Endothelial cell of umbilical vein (primary cell): ENCODE measurements around the gene PCBD1. TPM values are rescaled to one million over a fixed set of nuclear protein-coding genes. Genes with fewer than 3 reads are reported as not detected.
A peak's percentile ranks its signal among the peaks of the same experiment; 100 is the strongest.

Experiments
- BruUV-seq: library from RNA; stranded (reverse); fragments of 400-500 nt; replicated peaks from 2 replicates; lab custom pipeline; 2021; lab: Mats Ljungman, UMichigan
- CTCF ChIA-PET: fragments of 300-600, 350-600 bp; sonication (Branson Sonifier 250); formaldehyde crosslinking; loops from one replicate; lab custom pipeline; 2021; ENCODE audit warnings: antibody characterized with exemption, inconsistent platforms; lab: Charles Lee
- POLR2A ChIA-PET: fragments of 300-600, 350-600 bp; sonication (Branson Sonifier 250); formaldehyde crosslinking; loops from one replicate; lab custom pipeline; 2021; ENCODE audit warnings: antibody characterized with exemption, inconsistent platforms; lab: Charles Lee
- DNase-seq: peaks from one replicate; pipeline ENCODE4 v3.0.0-alpha.2; 2011; ENCODE audit warnings: low read depth, low spot score
- FAIRE-seq: peaks from 2 replicates; lab custom pipeline; 2011; peaks lifted over from hg19 to GRCh38; lab: Jason Lieb, UNC
- H2AFZ ChIP-seq: 2 replicates; pipeline ENCODE4 v1.6.0; 2012; ENCODE audit warnings: low read depth, low read length, control low read depth, inconsistent platforms
- H3K27ac ChIP-seq: 2 replicates; pipeline ENCODE4 v1.5.1; 2011; ENCODE audit warnings: low read depth, mild to moderate bottlenecking, control low read depth, low read length, moderate library complexity; ENCODE audit not compliant: insufficient read depth
- H3K27me3 ChIP-seq, 2 experiments: 2 replicates each; pipeline versions ENCODE4 v1.6.0 to v1.6.1; 2011; ENCODE audit warnings: low read length in 2 of 2, mixed read lengths in 1 of 2; ENCODE audit not compliant: control insufficient read depth in 2 of 2, insufficient read depth in 2 of 2
- H3K36me3 ChIP-seq, 2 experiments: 2 replicates in 1 of 2; 3 replicates in 1 of 2; pipeline ENCODE4 v1.5.1; 2011; ENCODE audit warnings: low read length in 2 of 2, mild to moderate bottlenecking in 1 of 2, moderate library complexity in 1 of 2; ENCODE audit not compliant: control insufficient read depth in 2 of 2, insufficient read depth in 2 of 2; ENCODE audit errors: extremely low read depth in 1 of 2
- H3K4me1 ChIP-seq: 3 replicates; pipeline ENCODE4 v1.5.1; 2011; ENCODE audit warnings: mild to moderate bottlenecking, low read length; ENCODE audit not compliant: control insufficient read depth, insufficient read depth; ENCODE audit errors: extremely low read depth
- H3K4me2 ChIP-seq: 2 replicates; pipeline ENCODE4 v1.6.1; 2011; ENCODE audit warnings: low read length, control low read depth, mixed read lengths; ENCODE audit not compliant: insufficient read depth
- H3K4me3 ChIP-seq, 3 experiments: fragments of 200-600 bp in 1 of 3; sonication (generic), shearing (Covaris generic) in 1 of 3; replicated peaks in 1 of 3; 2 replicates each; pipeline ENCODE4 v1.5.1; 2011 to 2016; ENCODE audit warnings: control low read depth in 3 of 3, low read length in 3 of 3, mild to moderate bottlenecking in 2 of 3, inconsistent platforms in 1 of 3, low read depth in 1 of 3, moderate library complexity in 1 of 3; ENCODE audit not compliant: insufficient read depth in 1 of 3
- H3K79me2 ChIP-seq: 2 replicates; pipeline ENCODE4 v1.6.0; 2012; ENCODE audit warnings: low read length, inconsistent platforms; ENCODE audit not compliant: control insufficient read depth, insufficient read depth
- H3K9ac ChIP-seq: replicated peaks from 2 replicates; pipeline ENCODE3; 2011; ENCODE audit warnings: low read length, control low read depth; ENCODE audit not compliant: insufficient read depth; ENCODE audit errors: extremely low read depth
- H3K9me1 ChIP-seq: replicated peaks from 3 replicates; pipeline ENCODE4 v1.6.0; 2011; ENCODE audit warnings: mild to moderate bottlenecking, low read length; ENCODE audit not compliant: control insufficient read depth, insufficient read depth; ENCODE audit errors: extremely low read depth
- H3K9me3 ChIP-seq: replicated peaks from 2 replicates; pipeline ENCODE4 v1.5.1; 2012; ENCODE audit warnings: low read length, inconsistent platforms; ENCODE audit not compliant: control insufficient read depth, insufficient read depth
- H4K20me1 ChIP-seq: replicated peaks from 2 replicates; pipeline ENCODE3; 2011; ENCODE audit warnings: mild to moderate bottlenecking, low read length; ENCODE audit not compliant: control insufficient read depth, insufficient read depth; ENCODE audit errors: extremely low read depth
- EZH2 ChIP-seq: IDR thresholded peaks from 2 replicates; pipeline ENCODE4 v1.6.1; 2012; ENCODE audit warnings: borderline replicate concordance, low read depth, mild to moderate bottlenecking, moderate library complexity, low read length, inconsistent platforms; ENCODE audit not compliant: severe bottlenecking
- FOS ChIP-seq: IDR thresholded peaks from 2 replicates; pipeline ENCODE4 v1.6.1; 2011; ENCODE audit warnings: mild to moderate bottlenecking, low read length, moderate library complexity, borderline replicate concordance; ENCODE audit not compliant: insufficient read depth
- GATA2 ChIP-seq: IDR thresholded peaks from 2 replicates; pipeline ENCODE4 v1.7.0; 2011; ENCODE audit warnings: low read depth, mild to moderate bottlenecking, moderate library complexity, mixed read lengths, low read length; ENCODE audit not compliant: insufficient read length, insufficient read depth
- JUN ChIP-seq: IDR thresholded peaks from 2 replicates; pipeline ENCODE4 v1.6.1; 2011; ENCODE audit warnings: borderline replicate concordance, low read depth; ENCODE audit not compliant: insufficient read length, insufficient read depth
- MAX ChIP-seq: IDR thresholded peaks from 2 replicates; pipeline ENCODE4 v1.6.1; 2011; ENCODE audit not compliant: insufficient read depth, insufficient read length
- MYC ChIP-seq: IDR thresholded peaks from one replicate; pipeline ENCODE4 v1.6.1; 2011; ENCODE audit warnings: mild to moderate bottlenecking, low read depth, low read length
- POLR2A ChIP-seq: IDR thresholded peaks from 2 replicates; pipeline ENCODE4 v1.6.1; 2012; ENCODE audit warnings: low read depth, mild to moderate bottlenecking, control low read depth, low read length
- POLR2AphosphoS5 ChIP-seq: IDR thresholded peaks from 2 replicates; pipeline ENCODE4 v1.6.1; 2012; ENCODE audit warnings: low read depth, mild to moderate bottlenecking, control low read depth, low read length, moderate library complexity; ENCODE audit not compliant: insufficient read depth
- dilution Hi-C: fragments of 300-500 bp; cut with MboI; formaldehyde crosslinking; loops from one replicate; pipeline ENCODE4 v1.15.0; 2019; ENCODE audit warnings: low sequenced_read_pairs; ENCODE audit not compliant: extremely low pct_ligation_motif_present
- intact Hi-C: fragments of 100-400 bp; cut with micrococcal nuclease; formaldehyde crosslinking; loops from one replicate; pipeline ENCODE4 v1.10.0; 2022
- polyA plus RNA-seq, 4 experiments: library from polyadenylated mRNA; depleted of rRNA in 3 of 4; stranded (reverse) in 3 of 4; unstranded in 1 of 4; fragments of >200 nt; gene quantifications; 2 replicates each; pipeline versions ENCODE4 v1.2.1 to v1.2.3, GENCODE V29; 2011 to 2012; ENCODE audit warnings: missing spikeins in 1 of 4
- total RNA-seq: library from RNA; stranded (reverse); gene quantifications from 2 replicates; pipeline ENCODE4 v1.2.3, GENCODE V29; 2021
- TF ChIP-seq, protein P1 (sequence below), 2 donors: IDR thresholded peaks; 1 replicate in 1 of 2; 2 replicates in 1 of 2; pipeline ENCODE4 v1.5.1; 2011; ENCODE audit warnings: low read length in 2 of 2, mild to moderate bottlenecking in 2 of 2, moderate library complexity in 2 of 2, control low read depth in 1 of 2, inconsistent platforms in 1 of 2, low read depth in 1 of 2; ENCODE audit not compliant: insufficient read depth in 1 of 2; ENCODE audit errors: extremely low read depth in 1 of 2

PCBD1 gene
- total and polyA plus RNA-seq, 2 donors (not counting 3 experiments of a cell fraction or from before 2014, with no cell fraction given): 95.7 to 113 TPM

- Histone ChIP-seq H4K20me1 (no peaks in the 10 kb centered on the region), H3K4me1 (peaks cover 23% of the 10 kb centered on the region), H3K27me3 (no peaks in the 10 kb centered on the region), H2AFZ (no peak overlapping the region), H3K4me2 (peak overlapping the region; percentile 49), H3K9me3 (no peaks in the 10 kb centered on the region), H3K4me3 (no peak overlapping the region), H3K27ac (no peak overlapping the region), H3K36me3 (no peaks in the 10 kb centered on the region), H3K9me1 (no peaks in the 10 kb centered on the region), H3K79me2 (peaks cover 6% of the 10 kb centered on the region), H3K9ac (no peak overlapping the region)
- FAIRE-seq (peak; percentile 63), DNase-seq (peak; percentile 36)
- BruUV-seq: no TSS peak
- ChIA-PET POLR2A (no interaction called here), CTCF (interaction anchor here (1.5 to 2.8 kb wide), 2 partner anchors 8 to 12 kb away, joined by 7 to 12 read pairs; no protein-coding TSS in a partner anchor)
- dilution Hi-C loops: no loop called here
- TF ChIP-seq JUN: peak; percentile 34
- TF ChIP-seq EZH2: no peak
- intact Hi-C loops: no loop called here
These were observed 3.3 kb upstream of the PCBD1 start for GRCh38 chr10:70891627-70892026.

- H3K36me3 ChIP-seq: no peaks in the 10 kb centered on the region
- dilution Hi-C loops: no loop called here
- H3K4me1 ChIP-seq: peaks cover 23% of the 10 kb centered on the region
- DNase-seq (no peak), FAIRE-seq (no peak)
- H3K9me3 ChIP-seq: no peaks in the 10 kb centered on the region
- H3K79me2 ChIP-seq: peaks cover 8% of the 10 kb centered on the region
- BruUV-seq: no TSS peak
- no peak overlapping the region for H3K9ac ChIP-seq
- TF ChIP-seq JUN (no peak), POLR2AphosphoS5 (no peak), POLR2A (no peak), FOS (no peak), MYC (no peak), GATA2 (no peak), EZH2 (no peak), MAX (no peak)
- TF ChIP-seq, protein P1, sequence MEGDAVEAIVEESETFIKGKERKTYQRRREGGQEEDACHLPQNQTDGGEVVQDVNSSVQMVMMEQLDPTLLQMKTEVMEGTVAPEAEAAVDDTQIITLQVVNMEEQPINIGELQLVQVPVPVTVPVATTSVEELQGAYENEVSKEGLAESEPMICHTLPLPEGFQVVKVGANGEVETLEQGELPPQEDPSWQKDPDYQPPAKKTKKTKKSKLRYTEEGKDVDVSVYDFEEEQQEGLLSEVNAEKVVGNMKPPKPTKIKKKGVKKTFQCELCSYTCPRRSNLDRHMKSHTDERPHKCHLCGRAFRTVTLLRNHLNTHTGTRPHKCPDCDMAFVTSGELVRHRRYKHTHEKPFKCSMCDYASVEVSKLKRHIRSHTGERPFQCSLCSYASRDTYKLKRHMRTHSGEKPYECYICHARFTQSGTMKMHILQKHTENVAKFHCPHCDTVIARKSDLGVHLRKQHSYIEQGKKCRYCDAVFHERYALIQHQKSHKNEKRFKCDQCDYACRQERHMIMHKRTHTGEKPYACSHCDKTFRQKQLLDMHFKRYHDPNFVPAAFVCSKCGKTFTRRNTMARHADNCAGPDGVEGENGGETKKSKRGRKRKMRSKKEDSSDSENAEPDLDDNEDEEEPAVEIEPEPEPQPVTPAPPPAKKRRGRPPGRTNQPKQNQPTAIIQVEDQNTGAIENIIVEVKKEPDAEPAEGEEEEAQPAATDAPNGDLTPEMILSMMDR (IDR thresholded peaks at IDR 0.05; ENCODE audit: extremely low read depth in 1 of 2, insufficient read depth in 1 of 2, low read depth in 1 of 2, low read length in 2 of 2): no peak
- H3K9me1 ChIP-seq: no peaks in the 10 kb centered on the region
- no peaks in the 10 kb centered on the region for H3K27me3 ChIP-seq
- intact Hi-C loops: no loop called here
- CTCF ChIA-PET: interaction anchor here (1.5 to 2.8 kb wide), 2 partner anchors 9 to 12 kb away, joined by 7 to 12 read pairs; no protein-coding TSS in a partner anchor
- no peak overlapping the region for H3K27ac ChIP-seq
- no peak overlapping the region for H2AFZ ChIP-seq
- H4K20me1 ChIP-seq: no peaks in the 10 kb centered on the region
- POLR2A ChIA-PET: no interaction called here
- no peak overlapping the region for H3K4me3 ChIP-seq
- no peak overlapping the region for H3K4me2 ChIP-seq
These were observed 2.6 kb upstream of the PCBD1 start for GRCh38 chr10:70890917-70891431.
